DMS53 (cell line): ENCODE measurements around the gene CYTH3.
"Not testable (repeated sequence)": the region's sequence is repeated elsewhere in the genome, so short reads cannot be mapped to it uniquely, and the experiment has no call there.

ENCODE experiments used
- DNase-seq: peaks from one replicate; lab custom pipeline; 2025; lab: John Stamatoyannopoulos, UW

Gene CYTH3

GRCh38 chr7:6193709-6194108 lies 78.7 kb downstream of the CYTH3 start:
- no peak for DNase-seq

GRCh38 chr7:6190563-6190962 lies 81.9 kb downstream of the CYTH3 start:
- not testable (repeated sequence) for DNase-seq

- DNase-seq: no peak
Measured at GRCh38 chr7:6188389-6188788, 84.0 kb downstream of the CYTH3 start.

- no peak for DNase-seq
Measured at GRCh38 chr7:6186577-6186976, 85.8 kb downstream of the CYTH3 start.

GRCh38 chr7:6182993-6183392 lies 89.4 kb downstream of the CYTH3 start:
- no peak for DNase-seq

- DNase-seq: no peak
Measured at GRCh38 chr7:6181136-6181535, 91.3 kb downstream of the CYTH3 start.

- no peak for DNase-seq
Measured at GRCh38 chr7:6180344-6180725, 92.1 kb downstream of the CYTH3 start.

- DNase-seq: no peak
Measured at GRCh38 chr7:6179620-6180343, 92.6 kb downstream of the CYTH3 start.

- no peak for DNase-seq
Measured at GRCh38 chr7:6178298-6179029, 94.0 kb downstream of the CYTH3 start.

- DNase-seq: no peak
Measured at GRCh38 chr7:6175645-6176044, 96.8 kb downstream of the CYTH3 start.

- no peak for DNase-seq
Measured at GRCh38 chr7:6172910-6173295, 99.5 kb downstream of the CYTH3 start.

GRCh38 chr7:6172224-6172909 lies 100.1 kb downstream of the CYTH3 start:
- no peak for DNase-seq

- no peak for DNase-seq
Measured at GRCh38 chr7:6171532-6172223, 100.7 kb downstream of the CYTH3 start.

GRCh38 chr7:6170571-6171531 lies 101.6 kb downstream of the CYTH3 start:
- DNase-seq: no peak

- DNase-seq: no peak
Measured at GRCh38 chr7:6169805-6170520, 102.5 kb downstream of the CYTH3 start.

GRCh38 chr7:6168477-6168868 lies 104.0 kb downstream of the CYTH3 start:
- DNase-seq: no peak

GRCh38 chr7:6167587-6168476 lies 104.6 kb downstream of the CYTH3 start:
- no peak for DNase-seq

GRCh38 chr7:6167004-6167551 lies 105.3 kb downstream of the CYTH3 start:
- DNase-seq: no peak

GRCh38 chr7:6166443-6166891 lies 106.0 kb downstream of the CYTH3 start:
- DNase-seq: no peak
